Measurements from ENCODE around the gene NOL3. TPM values are rescaled to one million over a fixed set of nuclear protein-coding genes. Genes with fewer than 3 reads are reported as not detected.
A peak's percentile ranks its signal among the peaks of the same experiment; 100 is the strongest.
"Not testable (repeated sequence)": the region's sequence is repeated elsewhere in the genome, so short reads cannot be mapped to it uniquely, and the experiment has no call there.

Gene NOL3
- 13.2 TPM for polyA plus RNA-seq (2013, experiment 1 of 4)
- 8.1 TPM for polyA plus RNA-seq (2013, experiment 2 of 4)
- 7.0 TPM for polyA plus RNA-seq (2013, experiment 3 of 4)
- 7.3 TPM for polyA plus RNA-seq (2013, experiment 4 of 4)

- H3K4me1 ChIP-seq (ENCODE audit: control insufficient read depth, insufficient read depth, low read length) = peaks cover 13% of the 10 kb centered on the region
- no peaks in the 10 kb centered on the region for H3K9me3 ChIP-seq (ENCODE audit: control insufficient read depth, low read length)
- peaks cover 98% of the 10 kb centered on the region for H3K27me3 ChIP-seq (ENCODE audit: control insufficient read depth, insufficient read depth, low read length, poor library complexity, severe bottlenecking)
- peak within 1 kb of the TSS; percentile 32 for H3K4me3 ChIP-seq (ENCODE audit: insufficient read depth, low read depth, low read length)
- H3K27ac ChIP-seq (ENCODE audit: insufficient read depth, low read depth, low read length, poor library complexity, severe bottlenecking) = no peak within 1 kb of the TSS
- H3K36me3 ChIP-seq (ENCODE audit: control insufficient read depth, insufficient read depth, low read length) = no peaks in the 10 kb centered on the region
- WGBS, 2 experiments = 0% methylated on average over 47 to 50 of the region's 50 CpGs
Measured at GRCh38 chr16:67170168-67170948, at the start of gene NOL3. Gene NOL3, plus strand, starts transcription at chr16:67170538.

DNA sequence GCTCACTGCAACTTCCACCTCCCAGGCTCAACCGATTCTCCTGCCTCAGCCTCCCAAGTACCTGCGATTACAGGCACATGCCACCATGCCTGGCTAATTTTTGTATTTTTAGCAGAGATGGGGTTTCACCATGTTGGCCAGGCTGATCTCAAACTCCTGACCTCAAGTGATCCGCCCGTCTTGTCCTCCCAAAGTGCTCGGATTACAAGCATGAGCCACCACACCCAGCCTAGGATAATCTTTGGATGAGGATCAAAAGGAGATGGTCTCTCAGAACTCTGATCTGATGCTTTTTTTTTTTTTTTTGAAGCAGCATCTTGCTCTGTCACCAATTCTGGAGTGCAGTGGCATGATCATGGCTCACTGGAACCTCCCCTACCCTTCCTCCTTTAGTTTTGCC, 47.5 kb upstream of the NOL3 start:
- not testable (repeated sequence) for H3K4me3 ChIP-seq (ENCODE audit: insufficient read depth, low read depth, low read length); H3K36me3 ChIP-seq (ENCODE audit: control insufficient read depth, insufficient read depth, low read length); H3K27ac ChIP-seq (ENCODE audit: insufficient read depth, low read depth, low read length, poor library complexity, severe bottlenecking); H3K4me1 ChIP-seq (ENCODE audit: control insufficient read depth, insufficient read depth, low read length); H3K9me3 ChIP-seq (ENCODE audit: control insufficient read depth, low read length); H3K27me3 ChIP-seq (ENCODE audit: control insufficient read depth, insufficient read depth, low read length, poor library complexity, severe bottlenecking)
- WGBS, 2 experiments = 94 to 95% methylated on average over 5 of the region's 5 CpGs

GRCh38 chr16:67128417-67128816, 41.9 kb upstream of the NOL3 start:
- Histone ChIP-seq H3K9me3 (ENCODE audit: control insufficient read depth, low read length) (no peaks in the 10 kb centered on the region), H3K4me3 (ENCODE audit: insufficient read depth, low read depth, low read length) (no peak overlapping the region), H3K27me3 (ENCODE audit: control insufficient read depth, insufficient read depth, low read length, poor library complexity, severe bottlenecking) (no peaks in the 10 kb centered on the region), H3K36me3 (ENCODE audit: control insufficient read depth, insufficient read depth, low read length) (peaks cover 12% of the 10 kb centered on the region), H3K27ac (ENCODE audit: insufficient read depth, low read depth, low read length, poor library complexity, severe bottlenecking) (no peak overlapping the region), H3K4me1 (ENCODE audit: control insufficient read depth, insufficient read depth, low read length) (no peaks in the 10 kb centered on the region)

GRCh38 chr16:67128887-67129286, 41.5 kb upstream of the NOL3 start:
- peaks cover 12% of the 10 kb centered on the region for H3K36me3 ChIP-seq (ENCODE audit: control insufficient read depth, insufficient read depth, low read length)
- H3K27ac ChIP-seq (ENCODE audit: insufficient read depth, low read depth, low read length, poor library complexity, severe bottlenecking) = no peak overlapping the region
- H3K9me3 ChIP-seq (ENCODE audit: control insufficient read depth, low read length) = no peaks in the 10 kb centered on the region
- H3K4me1 ChIP-seq (ENCODE audit: control insufficient read depth, insufficient read depth, low read length) = no peaks in the 10 kb centered on the region
- WGBS, 2 experiments = 91 to 94% methylated on average over 3 of the region's 3 CpGs
- H3K27me3 ChIP-seq (ENCODE audit: control insufficient read depth, insufficient read depth, low read length, poor library complexity, severe bottlenecking) = no peaks in the 10 kb centered on the region
- no peak overlapping the region for H3K4me3 ChIP-seq (ENCODE audit: insufficient read depth, low read depth, low read length)

GRCh38 chr16:67129422-67129821, 40.9 kb upstream of the NOL3 start:
- peaks cover 12% of the 10 kb centered on the region for H3K36me3 ChIP-seq (ENCODE audit: control insufficient read depth, insufficient read depth, low read length)
- H3K4me1 ChIP-seq (ENCODE audit: control insufficient read depth, insufficient read depth, low read length) = no peaks in the 10 kb centered on the region
- no peak overlapping the region for H3K27ac ChIP-seq (ENCODE audit: insufficient read depth, low read depth, low read length, poor library complexity, severe bottlenecking)
- WGBS, 2 experiments = 93 to 94% methylated on average over 3 of the region's 3 CpGs
- no peaks in the 10 kb centered on the region for H3K27me3 ChIP-seq (ENCODE audit: control insufficient read depth, insufficient read depth, low read length, poor library complexity, severe bottlenecking)
- no peaks in the 10 kb centered on the region for H3K9me3 ChIP-seq (ENCODE audit: control insufficient read depth, low read length)
- no peak overlapping the region for H3K4me3 ChIP-seq (ENCODE audit: insufficient read depth, low read depth, low read length)

DNA sequence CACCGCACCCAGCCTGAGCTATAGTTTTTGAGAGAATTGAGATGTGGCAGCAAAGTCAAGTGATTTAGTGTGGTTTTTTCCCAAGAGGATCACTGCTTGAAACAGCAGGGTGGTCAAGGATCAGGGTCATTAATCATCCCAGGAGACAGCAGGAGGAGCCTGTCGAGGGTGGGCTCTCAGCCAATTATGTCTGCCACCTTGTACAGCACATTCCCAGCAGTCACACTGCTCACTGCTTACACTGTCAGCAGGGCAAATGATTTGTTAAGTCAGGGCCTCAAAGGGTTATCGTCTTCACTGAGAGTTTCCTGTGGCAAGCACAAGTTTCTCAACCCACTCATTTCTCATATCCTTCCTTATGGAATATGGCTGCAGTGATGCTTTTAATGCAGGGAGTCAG, 32.7 kb upstream of the NOL3 start:
- Histone ChIP-seq H3K36me3 (ENCODE audit: control insufficient read depth, insufficient read depth, low read length) (peaks cover 34% of the 10 kb centered on the region), H3K4me1 (ENCODE audit: control insufficient read depth, insufficient read depth, low read length) (no peaks in the 10 kb centered on the region), H3K27me3 (ENCODE audit: control insufficient read depth, insufficient read depth, low read length, poor library complexity, severe bottlenecking) (no peaks in the 10 kb centered on the region), H3K9me3 (ENCODE audit: control insufficient read depth, low read length) (no peaks in the 10 kb centered on the region), H3K4me3 (ENCODE audit: insufficient read depth, low read depth, low read length) (no peak overlapping the region), H3K27ac (ENCODE audit: insufficient read depth, low read depth, low read length, poor library complexity, severe bottlenecking) (no peak overlapping the region)
- 78 to 90% methylated on average over 3 of the region's 3 CpGs for WGBS, 2 experiments

DNA sequence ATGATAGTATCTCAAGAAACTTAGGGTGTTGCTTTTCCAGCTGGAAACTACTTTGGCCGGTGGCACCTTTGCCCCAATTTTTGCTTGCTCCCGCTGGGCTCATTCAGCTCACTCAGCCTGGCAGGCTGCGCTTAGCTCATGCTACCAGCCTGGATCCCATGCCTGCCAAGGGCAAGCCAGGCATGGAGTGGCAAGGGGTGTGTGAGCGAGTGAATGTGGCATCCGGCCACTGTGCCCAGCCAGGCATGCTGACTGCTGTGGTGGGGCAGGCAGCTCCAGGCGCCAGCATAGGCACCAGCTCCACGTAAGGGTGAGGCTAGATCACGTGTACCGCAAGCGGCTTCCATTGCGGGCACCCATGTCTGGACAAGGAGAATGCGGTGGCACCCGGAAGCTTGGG, 28.9 kb upstream of the NOL3 start:
- H3K27me3 ChIP-seq (ENCODE audit: control insufficient read depth, insufficient read depth, low read length, poor library complexity, severe bottlenecking) = no peaks in the 10 kb centered on the region
- H3K27ac ChIP-seq (ENCODE audit: insufficient read depth, low read depth, low read length, poor library complexity, severe bottlenecking) = no peak overlapping the region
- peaks cover 50% of the 10 kb centered on the region for H3K36me3 ChIP-seq (ENCODE audit: control insufficient read depth, insufficient read depth, low read length)
- H3K4me1 ChIP-seq (ENCODE audit: control insufficient read depth, insufficient read depth, low read length) = no peaks in the 10 kb centered on the region
- H3K4me3 ChIP-seq (ENCODE audit: insufficient read depth, low read depth, low read length) = no peak overlapping the region
- H3K9me3 ChIP-seq (ENCODE audit: control insufficient read depth, low read length) = no peaks in the 10 kb centered on the region
- 97% methylated on average over 13 of the region's 13 CpGs for WGBS, 2 experiments

DNA sequence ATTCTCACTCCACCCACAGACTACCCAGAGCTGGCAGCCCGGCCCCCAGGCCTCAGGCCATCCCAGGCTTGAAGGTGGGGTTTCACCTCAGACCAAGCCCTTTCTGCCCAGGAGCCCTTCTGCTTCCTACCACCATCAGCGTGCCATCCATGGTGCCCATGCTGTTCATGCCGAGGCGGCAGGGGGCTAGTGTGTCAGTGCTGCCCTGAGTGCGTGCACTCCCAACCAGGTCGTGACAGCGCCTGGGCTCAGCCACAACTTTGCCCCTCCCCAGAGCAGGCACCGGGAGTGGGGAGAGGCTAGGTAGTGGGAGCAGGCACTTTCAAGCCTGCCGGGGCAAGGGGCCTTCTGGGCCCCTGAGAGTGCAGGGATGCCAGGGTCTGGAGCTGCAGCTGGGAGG, 28.0 kb upstream of the NOL3 start:
- Histone ChIP-seq H3K36me3 (ENCODE audit: control insufficient read depth, insufficient read depth, low read length) (peaks cover 56% of the 10 kb centered on the region), H3K9me3 (ENCODE audit: control insufficient read depth, low read length) (no peaks in the 10 kb centered on the region), H3K27ac (ENCODE audit: insufficient read depth, low read depth, low read length, poor library complexity, severe bottlenecking) (no peak overlapping the region), H3K4me1 (ENCODE audit: control insufficient read depth, insufficient read depth, low read length) (no peaks in the 10 kb centered on the region), H3K4me3 (ENCODE audit: insufficient read depth, low read depth, low read length) (no peak overlapping the region), H3K27me3 (ENCODE audit: control insufficient read depth, insufficient read depth, low read length, poor library complexity, severe bottlenecking) (no peaks in the 10 kb centered on the region)
- WGBS, 2 experiments = 94 to 95% methylated on average over 9 of the region's 9 CpGs

- 95 to 97% methylated on average over 2 of the region's 2 CpGs for WGBS, 2 experiments
- H3K9me3 ChIP-seq (ENCODE audit: control insufficient read depth, low read length) = no peaks in the 10 kb centered on the region
- no peak overlapping the region for H3K27ac ChIP-seq (ENCODE audit: insufficient read depth, low read depth, low read length, poor library complexity, severe bottlenecking)
- no peaks in the 10 kb centered on the region for H3K4me1 ChIP-seq (ENCODE audit: control insufficient read depth, insufficient read depth, low read length)
- H3K4me3 ChIP-seq (ENCODE audit: insufficient read depth, low read depth, low read length) = no peak overlapping the region
- H3K27me3 ChIP-seq (ENCODE audit: control insufficient read depth, insufficient read depth, low read length, poor library complexity, severe bottlenecking) = peaks cover 9% of the 10 kb centered on the region
- H3K36me3 ChIP-seq (ENCODE audit: control insufficient read depth, insufficient read depth, low read length) = peaks cover 68% of the 10 kb centered on the region
Measured at GRCh38 chr16:67144943-67145342, 25.4 kb upstream of the NOL3 start.

DNA sequence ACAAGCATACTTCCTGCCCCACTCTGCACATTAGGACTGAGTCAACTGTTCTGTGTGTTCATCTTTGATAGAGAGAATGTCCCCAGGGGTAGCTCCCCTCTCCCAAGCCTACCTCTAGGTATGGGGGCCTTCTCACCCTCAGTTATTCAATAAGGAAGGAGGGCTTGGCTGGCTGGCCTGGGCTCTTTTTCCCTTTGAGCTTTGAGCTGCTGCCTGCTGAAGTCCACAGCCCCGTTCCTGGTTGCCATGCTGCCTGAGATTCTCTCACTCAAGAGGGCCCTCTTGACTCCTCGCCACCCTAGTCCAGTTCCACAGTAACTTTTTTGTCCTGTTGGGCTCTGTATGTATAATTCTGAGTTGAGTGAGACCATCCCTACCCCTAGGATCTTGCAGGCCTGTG, 24.6 kb upstream of the NOL3 start:
- Histone ChIP-seq H3K4me3 (ENCODE audit: insufficient read depth, low read depth, low read length) (no peak overlapping the region), H3K36me3 (ENCODE audit: control insufficient read depth, insufficient read depth, low read length) (peaks cover 60% of the 10 kb centered on the region), H3K9me3 (ENCODE audit: control insufficient read depth, low read length) (no peaks in the 10 kb centered on the region), H3K27ac (ENCODE audit: insufficient read depth, low read depth, low read length, poor library complexity, severe bottlenecking) (no peak overlapping the region), H3K27me3 (ENCODE audit: control insufficient read depth, insufficient read depth, low read length, poor library complexity, severe bottlenecking) (peaks cover 17% of the 10 kb centered on the region), H3K4me1 (ENCODE audit: control insufficient read depth, insufficient read depth, low read length) (no peaks in the 10 kb centered on the region)
- WGBS, 2 experiments = 83 to 98% methylated on average over 2 of the region's 2 CpGs
